GM21526 (cell line): ENCODE measurements around the gene ELN.

Experiments used
- ATAC-seq: cut with Tn5 transposase; IDR thresholded peaks from one replicate; pipeline ENCODE4 v1.9.1; 2021; ENCODE audit warnings: moderate library complexity; ENCODE audit not compliant: unreplicated experiment, low FRiP score

Gene ELN

DNA sequence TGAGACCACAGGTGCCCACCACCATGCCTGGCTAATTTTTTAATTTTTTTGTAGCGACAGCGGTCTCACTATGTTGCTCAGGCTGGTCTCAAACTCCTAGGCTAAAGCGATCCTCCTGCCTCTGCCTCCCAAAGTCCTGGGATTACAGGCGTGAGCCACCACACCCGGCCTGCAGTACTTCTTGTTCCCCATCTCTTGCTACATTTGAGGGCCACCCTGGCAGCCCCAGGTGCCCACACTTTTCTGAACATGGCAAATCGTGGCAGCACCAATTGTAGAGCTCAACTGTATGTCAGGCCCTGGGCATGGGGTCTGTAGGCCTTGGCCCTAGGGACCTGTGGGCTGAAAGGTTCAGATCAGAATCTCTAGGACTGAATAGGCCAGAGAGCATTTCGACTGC lies 30.5 kb downstream of the ELN start:
- no peak for ATAC-seq

- no peak for ATAC-seq
These were observed 31.1 kb downstream of the ELN start for GRCh38 chr7:74059037-74059436.

DNA sequence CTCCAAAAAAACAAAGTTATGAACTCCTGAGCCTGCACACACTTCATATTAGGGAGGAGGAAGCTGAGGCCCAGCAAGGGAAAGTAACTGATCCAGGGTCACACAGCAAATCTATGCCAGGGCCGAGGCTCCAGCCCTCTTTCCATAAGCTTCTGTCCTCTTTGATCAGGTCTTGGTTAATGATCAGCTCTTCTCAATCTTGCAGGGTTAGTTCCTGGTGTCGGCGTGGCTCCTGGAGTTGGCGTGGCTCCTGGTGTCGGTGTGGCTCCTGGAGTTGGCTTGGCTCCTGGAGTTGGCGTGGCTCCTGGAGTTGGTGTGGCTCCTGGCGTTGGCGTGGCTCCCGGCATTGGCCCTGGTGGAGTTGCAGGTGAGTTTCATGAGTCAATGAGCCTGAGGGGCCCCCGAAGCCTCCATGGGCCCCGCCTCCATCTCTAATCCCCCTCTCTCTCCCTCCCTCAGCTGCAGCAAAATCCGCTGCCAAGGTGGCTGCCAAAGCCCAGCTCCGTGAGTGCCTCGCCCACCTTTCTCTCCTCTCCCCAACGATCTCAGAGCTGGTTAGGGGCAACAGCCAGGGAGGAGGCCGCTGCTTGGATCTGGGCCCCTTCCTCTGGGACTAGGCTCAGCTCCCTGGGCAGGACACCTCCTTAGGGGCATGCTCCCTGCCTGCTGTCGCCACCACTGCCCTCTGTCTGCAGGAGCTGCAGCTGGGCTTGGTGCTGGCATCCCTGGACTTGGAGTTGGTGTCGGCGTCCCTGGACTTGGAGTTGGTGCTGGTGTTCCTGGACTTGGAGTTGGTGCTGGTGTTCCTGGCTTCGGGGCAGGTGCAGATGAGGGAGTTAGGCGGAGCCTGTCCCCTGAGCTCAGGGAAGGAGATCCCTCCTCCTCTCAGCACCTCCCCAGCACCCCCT lies 32.0 kb downstream of the ELN start:
- ATAC-seq = no peak

GRCh38 chr7:74061840-74062539 lies 34.0 kb downstream of the ELN start:
- no peak for ATAC-seq

DNA sequence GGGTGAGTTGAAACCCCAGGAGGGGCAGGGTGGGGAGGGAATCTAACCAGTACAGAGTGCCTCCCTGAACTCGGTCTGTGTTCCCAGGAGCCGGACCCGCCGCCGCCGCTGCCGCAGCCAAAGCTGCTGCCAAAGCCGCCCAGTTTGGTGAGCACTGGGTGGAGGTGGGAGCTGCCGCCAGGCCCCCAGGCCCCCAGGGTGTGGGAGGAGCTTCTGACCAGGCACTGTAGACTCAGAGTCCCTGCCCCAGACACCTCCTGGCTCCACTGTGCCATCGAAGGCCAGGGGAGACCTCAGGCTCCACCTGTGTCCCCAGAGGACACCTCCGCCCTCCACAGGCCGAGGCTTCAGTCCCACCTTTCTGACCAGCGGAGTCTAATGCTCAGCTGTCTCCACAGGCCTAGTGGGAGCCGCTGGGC lies 35.3 kb downstream of the ELN start:
- ATAC-seq = no peak

DNA sequence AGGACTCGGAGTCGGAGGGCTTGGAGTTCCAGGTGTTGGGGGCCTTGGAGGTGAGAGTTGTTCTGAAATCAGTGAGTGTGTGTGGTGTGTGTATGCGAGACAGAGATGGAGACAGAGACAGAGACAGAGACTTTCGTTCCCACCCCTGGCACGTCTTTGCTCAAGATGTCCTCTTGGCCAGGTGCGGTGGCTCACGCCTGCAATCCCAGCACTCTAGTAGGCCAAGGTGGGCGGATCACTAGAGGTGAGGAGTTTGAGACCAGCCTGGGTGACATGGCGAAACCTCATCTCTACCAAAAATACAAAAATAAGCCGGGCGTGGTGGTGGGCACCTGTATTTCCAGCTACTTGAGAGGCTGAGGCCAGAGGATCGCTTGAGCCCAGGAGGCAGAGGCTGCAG lies 35.7 kb downstream of the ELN start:
- no peak for ATAC-seq

GRCh38 chr7:74064696-74065095 lies 36.7 kb downstream of the ELN start:
- ATAC-seq = no peak

DNA sequence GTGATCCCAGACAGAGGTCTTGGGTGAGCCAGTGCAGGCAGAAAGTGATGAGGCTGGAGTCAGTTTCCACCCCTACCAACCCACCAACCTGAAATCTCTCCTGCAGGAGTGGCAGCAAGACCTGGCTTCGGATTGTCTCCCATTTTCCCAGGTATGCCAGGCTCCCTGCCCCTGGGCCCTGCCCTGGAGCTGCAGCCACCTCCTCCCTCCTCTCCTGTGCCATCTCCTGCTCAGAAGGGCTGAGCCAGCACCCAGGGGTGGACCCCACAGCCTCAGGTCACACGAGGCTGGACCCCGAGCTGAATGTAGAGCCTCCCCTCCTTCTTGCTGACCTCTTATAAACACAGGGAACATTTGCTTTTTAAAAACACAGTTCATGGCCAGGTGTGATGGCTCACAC lies 38.7 kb downstream of the ELN start:
- ATAC-seq = no peak

- no peak for ATAC-seq
These were observed 40.6 kb downstream of the ELN start for GRCh38 chr7:74068378-74069085.

DNA sequence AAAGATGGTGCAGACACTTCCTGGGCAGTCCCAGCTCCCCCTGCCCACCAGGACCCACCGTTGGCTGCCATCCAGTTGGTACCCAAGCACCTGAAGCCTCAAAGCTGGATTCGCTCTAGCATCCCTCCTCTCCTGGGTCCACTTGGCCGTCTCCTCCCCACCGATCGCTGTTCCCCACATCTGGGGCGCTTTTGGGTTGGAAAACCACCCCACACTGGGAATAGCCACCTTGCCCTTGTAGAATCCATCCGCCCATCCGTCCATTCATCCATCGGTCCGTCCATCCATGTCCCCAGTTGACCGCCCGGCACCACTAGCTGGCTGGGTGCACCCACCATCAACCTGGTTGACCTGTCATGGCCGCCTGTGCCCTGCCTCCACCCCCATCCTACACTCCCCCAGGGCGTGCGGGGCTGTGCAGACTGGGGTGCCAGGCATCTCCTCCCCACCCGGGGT lies 41.1 kb downstream of the ELN start:
- ATAC-seq = no peak

DNA sequence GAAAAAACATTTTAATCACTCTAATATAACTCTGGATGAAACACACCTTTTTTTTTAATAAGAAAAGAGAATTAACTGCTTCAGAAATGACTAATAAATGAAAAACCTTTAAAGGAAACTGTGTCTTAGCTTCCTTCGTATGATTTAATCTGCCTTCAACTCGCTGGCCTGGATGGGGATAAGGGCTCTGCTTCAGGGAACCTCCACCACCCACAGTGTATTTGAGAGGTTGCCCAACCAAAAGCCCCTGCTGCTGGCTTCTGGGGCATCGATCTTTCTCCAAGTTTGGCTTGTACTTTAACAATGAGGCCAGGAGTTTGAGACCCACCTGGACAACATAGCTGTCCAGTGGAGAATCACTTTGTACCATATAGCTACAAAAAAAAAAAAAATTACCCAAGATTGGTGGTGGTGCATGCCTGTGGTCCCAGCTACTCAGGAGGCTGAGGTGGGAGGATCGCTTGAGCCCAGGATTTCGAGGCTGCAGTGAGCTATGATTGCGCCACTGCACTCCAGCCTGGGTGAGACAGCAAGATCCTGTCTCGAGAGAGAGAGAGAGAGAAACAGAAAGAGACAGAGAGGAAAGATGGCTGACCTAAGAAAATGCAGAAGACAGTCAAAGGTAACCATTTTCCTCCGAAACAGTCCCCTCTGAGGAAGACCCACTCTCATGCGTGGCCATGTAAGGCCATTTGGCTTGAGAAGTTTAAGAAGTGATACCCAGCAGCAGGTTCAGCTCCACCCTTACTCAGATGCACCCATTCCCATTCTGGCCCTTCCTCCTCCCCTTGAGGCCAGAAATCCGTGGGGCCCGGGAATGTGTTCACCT lies 42.0 kb downstream of the ELN start:
- no peak for ATAC-seq

- ATAC-seq = no peak
These were observed 42.6 kb downstream of the ELN start for GRCh38 chr7:74070619-74070921.

GRCh38 chr7:74071121-74071520 lies 43.1 kb downstream of the ELN start:
- ATAC-seq = no peak

- no peak for ATAC-seq
These were observed 46.8 kb downstream of the ELN start for GRCh38 chr7:74074770-74075169.

GRCh38 chr7:74078461-74078860 lies 50.5 kb downstream of the ELN start:
- ATAC-seq = no peak

- no peak for ATAC-seq
These were observed 54.8 kb downstream of the ELN start for GRCh38 chr7:74082770-74083116.

GRCh38 chr7:74083117-74083876 lies 55.3 kb downstream of the ELN start, which contains the start of gene LIMK1:
TSS of gene LIMK1 (plus strand) at chr7:74083804. CDS start at chr7:74083991, 187 bp downstream.
- ATAC-seq = peak; percentile 51

GRCh38 chr7:74083928-74084721 lies 56.2 kb downstream of the ELN start:
- ATAC-seq = peak; percentile 41
